Stimulated activated naive CD8-positive, alpha-beta T cell treated with anti-CD3 and anti-CD28 coated beads, Interleukin-15, amount 100 ng/mL, for 72 hours (primary cell): ENCODE data around the gene CTBP1.

Source experiments
- ATAC-seq: fragments of 150-1000 bp; cut with Tn5 transposase; 2 replicates; pipeline ENCODE4 v1.10.0; 2021; ENCODE audit warnings: mild to moderate bottlenecking, moderate library complexity
- DNase-seq, 2 donors: peaks; one replicate each; pipeline ENCODE4 v3.0.0; 2021 to 2022
- H3K27ac Mint-ChIP-seq, 2 donors: one replicate each; pipeline ENCODE4 v1.8.0; 2022; ENCODE audit warnings: mild to moderate bottlenecking in 2 of 2, mixed read lengths in 2 of 2, moderate library complexity in 2 of 2
- H3K27me3 Mint-ChIP-seq: one replicate; pipeline ENCODE4 v1.8.0; 2022; ENCODE audit warnings: mixed read lengths
- H3K4me1 Mint-ChIP-seq: one replicate; pipeline ENCODE4 v1.8.0; 2022; ENCODE audit warnings: mild to moderate bottlenecking, mixed read lengths
- H3K4me3 Mint-ChIP-seq, 2 donors: one replicate each; pipeline ENCODE4 v1.8.0; 2022; ENCODE audit warnings: mild to moderate bottlenecking in 2 of 2, mixed read lengths in 2 of 2, moderate library complexity in 1 of 2
- H3K9me3 Mint-ChIP-seq, 2 donors: one replicate each; pipeline ENCODE4 v1.8.0; 2022; ENCODE audit warnings: mixed read lengths in 2 of 2

The CTBP1 gene

DNA sequence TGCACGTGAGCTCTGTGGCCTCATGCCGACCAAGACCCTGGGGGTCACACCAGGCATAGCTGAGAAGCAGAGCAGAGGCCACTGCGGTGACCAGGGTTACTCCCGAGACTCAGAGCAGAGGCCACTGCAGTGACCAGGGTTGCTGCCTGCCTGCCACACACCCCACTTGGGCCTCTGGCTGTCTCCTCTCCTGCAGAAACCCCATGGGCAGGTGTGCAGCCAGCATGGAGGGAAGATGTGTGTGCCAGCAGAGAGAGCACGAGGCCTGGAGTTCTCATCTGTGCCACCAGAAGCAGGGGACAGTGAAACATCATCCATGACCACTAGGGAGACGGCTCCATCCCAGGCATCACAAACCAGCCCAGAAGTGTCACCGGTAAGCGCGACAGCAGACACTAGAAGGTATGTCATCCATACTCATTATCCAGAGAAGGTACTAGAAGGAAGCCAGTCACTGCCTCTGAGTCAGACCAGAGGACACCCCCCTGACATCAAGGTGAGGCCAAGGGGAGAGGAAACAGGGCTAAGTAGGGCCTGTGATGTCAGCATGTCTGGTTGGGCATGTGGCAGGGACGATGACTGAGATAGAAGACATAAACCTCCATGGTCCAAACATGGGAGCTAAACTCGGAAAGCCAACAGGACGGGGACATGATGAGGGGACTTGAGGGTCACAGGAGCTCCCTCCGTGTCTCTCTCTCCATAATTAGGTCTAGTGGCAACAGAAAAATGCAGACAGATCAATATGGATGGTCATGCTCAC is 52.3 kb downstream of the CTBP1 start:
- H3K9me3 Mint-ChIP-seq = no peaks in the 10 kb centered on the region
- H3K27ac Mint-ChIP-seq = no peak overlapping the region
- ATAC-seq = no peak

DNA sequence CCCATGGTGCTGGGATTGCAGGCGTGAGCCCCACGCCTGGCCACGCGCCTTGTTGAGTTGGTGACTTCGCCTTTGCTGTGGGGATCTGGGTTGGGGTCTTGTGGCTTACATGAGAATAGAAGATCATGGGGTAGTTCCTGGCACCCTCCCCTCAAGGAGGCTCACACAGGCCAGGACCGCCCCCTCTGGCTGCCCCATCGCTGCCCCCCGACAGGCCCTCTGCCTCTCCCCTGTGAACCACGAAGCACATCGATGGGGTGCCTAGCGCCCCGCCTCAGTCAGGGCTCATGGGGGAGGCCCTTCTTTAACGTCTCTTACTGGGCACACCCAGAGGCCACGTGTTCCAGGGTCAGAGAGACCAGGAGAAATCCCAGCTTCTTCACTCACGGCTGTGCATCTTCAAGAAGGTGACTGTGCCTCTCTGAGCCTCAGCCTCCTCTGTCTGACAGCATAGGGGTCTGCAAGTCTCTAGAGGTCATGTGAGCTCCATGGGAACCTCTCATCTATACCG is 53.0 kb downstream of the CTBP1 start:
- H3K27me3 Mint-ChIP-seq = no peaks in the 10 kb centered on the region
- peaks cover 16% of the 10 kb centered on the region for H3K4me1 Mint-ChIP-seq
- DNase-seq (no peak), ATAC-seq (no peak)
- H3K27ac Mint-ChIP-seq = no peak overlapping the region
- H3K9me3 Mint-ChIP-seq = no peaks in the 10 kb centered on the region
- H3K4me3 Mint-ChIP-seq = no peak overlapping the region

More for the DNA sequence above, 52.3 kb downstream of the CTBP1 start:
- Mint-ChIP-seq H3K4me1 (peaks cover 22% of the 10 kb centered on the region), H3K27me3 (no peaks in the 10 kb centered on the region), H3K4me3 (no peak overlapping the region)
- DNase-seq = no peak

DNA sequence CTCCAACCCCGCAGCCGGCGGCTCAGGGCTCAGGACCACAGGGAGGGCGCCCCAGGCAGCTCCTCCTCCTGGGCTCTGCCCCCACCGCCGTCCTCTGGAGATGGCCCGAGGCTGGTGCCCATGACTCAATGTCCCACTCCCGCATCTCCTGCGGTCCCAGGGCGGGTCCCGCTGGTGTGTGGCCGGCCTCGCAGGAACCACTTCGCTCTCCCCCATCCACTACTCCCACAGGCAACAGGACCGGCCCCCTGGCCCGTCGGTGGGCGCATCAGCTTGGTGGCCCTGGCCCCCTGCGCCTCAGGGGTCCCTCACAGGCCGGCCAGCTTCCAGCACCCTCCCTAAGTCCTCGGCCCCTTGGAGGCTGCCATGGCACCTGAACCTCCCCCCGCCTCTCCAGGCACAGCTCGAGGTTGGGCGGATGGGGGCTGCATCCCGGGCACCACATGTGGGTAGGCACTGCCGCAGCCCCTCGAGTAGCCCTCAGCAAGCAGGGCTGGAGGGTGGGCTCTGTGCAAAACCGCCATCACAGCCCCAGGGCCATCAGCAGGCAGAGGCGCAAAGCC is 53.7 kb downstream of the CTBP1 start:
- no peaks in the 10 kb centered on the region for H3K27me3 Mint-ChIP-seq
- no peak overlapping the region for H3K4me3 Mint-ChIP-seq
- ATAC-seq (peak; percentile 6), DNase-seq (no peak)
- H3K27ac Mint-ChIP-seq = no peak overlapping the region
- H3K9me3 Mint-ChIP-seq = no peaks in the 10 kb centered on the region
- H3K4me1 Mint-ChIP-seq = peaks cover 9% of the 10 kb centered on the region

DNA sequence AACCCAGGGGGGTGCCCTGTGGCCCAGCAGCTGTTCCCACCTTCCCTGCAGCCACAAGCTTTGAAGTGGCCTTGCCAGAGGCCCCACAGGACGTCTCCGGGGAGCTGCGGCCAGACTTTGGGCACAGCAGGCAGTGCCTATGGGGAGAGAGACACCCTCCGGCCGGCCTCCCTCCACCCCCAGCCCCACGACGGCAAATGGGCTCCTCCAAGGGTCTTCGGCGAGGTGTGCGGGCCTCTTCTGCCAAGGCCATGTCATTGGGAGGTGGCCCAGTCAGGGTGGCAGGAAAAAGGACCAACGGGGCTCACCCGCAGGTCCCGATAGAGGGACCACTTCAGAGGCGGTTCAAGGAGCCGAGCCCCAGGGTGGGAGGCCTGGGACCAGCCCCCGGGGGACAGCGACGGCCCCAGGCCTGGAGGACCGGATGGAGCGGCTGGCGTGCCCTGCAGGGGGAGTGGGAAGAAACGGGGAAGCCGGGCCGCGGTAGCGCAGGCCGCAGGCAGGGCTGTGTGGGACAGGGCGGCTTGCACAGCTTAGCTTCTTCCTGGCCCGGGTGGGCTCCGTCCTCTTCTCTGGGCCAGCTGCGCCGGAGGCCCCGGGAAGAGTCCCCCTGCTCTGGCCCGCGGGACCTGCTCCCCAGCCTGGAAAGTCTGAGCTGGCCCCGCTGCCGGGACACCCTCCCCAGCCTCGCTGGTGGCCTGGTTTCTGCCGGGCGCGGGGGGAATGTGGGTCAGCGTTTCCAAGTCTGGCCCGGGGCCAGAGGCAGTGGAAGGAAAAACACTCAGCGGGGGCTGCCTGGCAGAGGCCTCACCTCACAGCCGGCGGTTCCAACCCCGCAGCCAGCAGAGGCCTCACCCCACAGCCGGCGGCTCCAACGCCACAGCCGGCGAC is 54.7 kb downstream of the CTBP1 start:
- Mint-ChIP-seq H3K4me3 (no peak overlapping the region), H3K27me3 (no peaks in the 10 kb centered on the region), H3K4me1 (peaks cover 6% of the 10 kb centered on the region), H3K27ac (no peak overlapping the region), H3K9me3 (no peaks in the 10 kb centered on the region)
- ATAC-seq = peak; percentile 17
- DNase-seq = no peak

DNA sequence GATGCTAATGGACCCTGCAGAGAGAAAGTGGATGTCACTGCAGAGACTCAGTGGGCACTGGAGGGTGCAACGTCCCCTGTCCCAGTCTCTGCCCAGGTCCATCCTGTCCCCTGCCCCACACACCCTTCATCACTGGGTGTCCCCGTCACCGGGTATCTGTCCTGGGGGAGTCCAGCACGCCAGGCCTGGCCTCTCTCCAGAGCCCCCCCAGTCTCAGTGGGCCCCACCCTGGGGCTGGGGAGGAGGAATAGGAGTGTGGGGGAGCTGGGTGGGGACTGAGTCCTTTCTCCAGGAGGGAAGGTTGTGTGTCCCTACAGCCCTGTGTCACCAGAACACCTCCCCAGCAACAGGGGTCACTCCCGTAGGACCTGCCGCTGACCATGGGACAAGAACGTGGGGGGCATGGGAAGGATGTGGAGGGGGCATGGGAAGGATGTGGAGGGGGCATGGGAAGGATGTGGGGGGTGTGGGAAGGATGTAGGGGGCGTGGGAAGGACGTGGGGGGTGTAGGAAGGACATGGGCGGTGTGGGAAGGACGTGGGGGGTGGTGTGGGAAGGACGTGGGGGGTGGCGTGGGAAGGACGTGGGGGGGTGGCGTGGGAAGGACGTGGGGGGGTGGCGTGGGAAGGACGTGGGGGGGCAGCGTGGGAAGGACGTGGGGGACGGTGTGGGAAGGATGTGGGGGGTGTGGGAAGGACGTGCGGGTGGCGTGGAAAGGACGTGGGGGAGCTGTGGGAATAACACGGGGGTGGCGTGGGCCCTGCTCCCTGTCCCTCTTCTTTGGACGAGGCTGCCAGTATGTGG is 55.5 kb downstream of the CTBP1 start:
- no peaks in the 10 kb centered on the region for H3K27me3 Mint-ChIP-seq
- ATAC-seq = peak; percentile 33
- no peak overlapping the region for H3K4me3 Mint-ChIP-seq
- H3K9me3 Mint-ChIP-seq = no peaks in the 10 kb centered on the region
- DNase-seq = no peak
- H3K4me1 Mint-ChIP-seq = peaks cover 6% of the 10 kb centered on the region
- H3K27ac Mint-ChIP-seq = no peak overlapping the region

DNA sequence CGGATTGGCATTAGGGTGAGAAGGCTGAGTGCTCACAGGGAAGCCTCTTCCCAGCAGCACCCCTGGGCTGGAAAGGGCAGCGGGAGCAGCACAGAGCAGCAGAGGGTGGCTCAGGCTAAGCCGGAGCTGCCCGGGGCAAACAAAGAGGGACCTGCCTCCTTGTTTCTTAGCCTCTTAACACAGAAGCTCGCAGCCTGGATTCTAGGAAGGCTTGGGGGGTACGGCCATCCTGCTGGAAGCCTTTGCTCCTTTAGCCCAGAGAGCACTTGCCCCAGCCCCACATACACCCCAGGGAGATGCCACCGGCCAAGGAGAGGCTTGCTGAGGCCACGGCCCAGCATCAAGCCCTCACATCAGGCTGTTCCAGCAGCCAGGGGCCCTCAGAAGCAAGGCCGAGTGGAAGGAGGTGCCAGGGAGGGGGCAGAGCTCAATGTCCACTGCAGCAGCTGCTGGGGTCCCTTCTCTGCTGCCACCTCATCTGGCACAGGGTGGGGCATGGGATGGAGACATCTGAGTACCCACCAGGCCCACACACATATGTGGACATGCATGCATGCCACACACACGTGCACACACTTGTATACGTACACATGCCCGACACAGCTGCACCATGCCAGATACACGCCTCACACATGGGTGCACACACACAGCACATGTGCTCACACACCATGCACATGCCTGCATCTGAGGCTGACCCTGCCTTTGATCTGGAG is 56.3 kb downstream of the CTBP1 start:
- H3K4me1 Mint-ChIP-seq = peaks cover 6% of the 10 kb centered on the region
- no peak overlapping the region for H3K27ac Mint-ChIP-seq
- peak; percentile 13 for ATAC-seq

DNA sequence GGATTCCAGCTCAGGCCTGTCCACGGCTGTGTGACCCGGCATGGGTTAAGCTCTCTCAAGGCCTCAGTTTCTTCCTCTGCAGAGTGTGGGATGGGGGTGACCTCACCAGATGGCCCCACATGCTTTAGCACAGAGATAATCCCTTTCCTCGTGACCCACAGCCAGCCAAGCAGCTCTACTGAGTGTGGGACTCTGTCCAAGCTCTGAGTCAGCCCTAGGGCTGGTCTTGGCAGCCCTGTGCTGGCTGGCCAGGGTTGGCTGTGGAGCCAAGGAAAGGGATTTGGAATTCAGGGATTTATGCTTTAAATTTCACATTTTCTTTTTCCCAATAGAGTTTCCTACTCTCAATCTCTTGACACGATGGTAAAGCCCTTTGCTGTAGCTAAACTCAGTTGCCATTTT is 56.8 kb downstream of the CTBP1 start:
- ATAC-seq (no peak), DNase-seq (no peak)
- Mint-ChIP-seq H3K27ac (no peak overlapping the region), H3K4me3 (no peak overlapping the region), H3K4me1 (peaks cover 10% of the 10 kb centered on the region), H3K27me3 (no peaks in the 10 kb centered on the region), H3K9me3 (no peaks in the 10 kb centered on the region)

More for the DNA sequence above, 56.3 kb downstream of the CTBP1 start:
- Mint-ChIP-seq H3K27me3 (no peaks in the 10 kb centered on the region), H3K9me3 (no peaks in the 10 kb centered on the region), H3K4me3 (no peak overlapping the region)
- DNase-seq = no peak

DNA sequence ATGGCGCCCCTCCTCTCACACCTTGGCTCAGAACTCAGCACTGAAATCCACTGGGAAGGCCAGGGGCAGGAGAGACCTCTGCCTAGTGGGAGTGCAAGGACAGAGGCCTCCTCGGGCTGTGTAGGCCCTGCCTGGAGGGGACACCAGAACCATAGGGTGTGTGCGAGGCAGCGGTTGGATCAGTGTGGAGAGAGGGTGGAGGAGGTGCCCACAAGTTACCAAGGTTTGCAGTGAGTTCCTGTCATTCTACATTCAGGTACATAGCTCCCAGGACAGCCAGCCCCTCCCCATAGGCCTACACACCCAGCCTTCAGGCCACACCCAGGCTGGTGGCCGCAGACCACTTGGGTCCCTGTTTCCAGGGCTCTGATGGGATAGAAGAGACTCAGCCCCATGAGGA is 57.3 kb downstream of the CTBP1 start:
- Mint-ChIP-seq H3K27ac (no peak overlapping the region), H3K4me3 (no peak overlapping the region), H3K27me3 (no peaks in the 10 kb centered on the region), H3K4me1 (peaks cover 15% of the 10 kb centered on the region), H3K9me3 (no peaks in the 10 kb centered on the region)
- no peak for ATAC-seq
- no peak for DNase-seq

DNA sequence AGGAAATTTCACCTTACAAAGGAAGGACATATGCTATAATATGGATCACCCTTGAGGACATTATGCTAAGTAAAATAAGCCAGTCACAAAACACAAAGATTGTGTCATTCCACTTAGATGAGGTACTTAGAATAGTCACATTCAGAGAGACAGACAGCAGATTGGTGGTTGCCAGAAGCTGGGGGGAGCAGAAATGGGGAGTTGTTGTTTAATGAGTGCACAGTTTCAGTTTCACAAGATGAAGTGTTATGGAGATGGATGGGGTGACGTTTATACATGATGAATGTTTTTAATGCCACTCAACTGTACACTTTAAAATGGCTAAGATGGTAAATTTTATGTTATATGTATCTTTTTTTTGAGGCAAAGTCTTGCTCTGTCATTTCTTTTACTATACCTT is 61.7 kb downstream of the CTBP1 start:
- peak in 1 of 2 donors; percentile 52 for DNase-seq
- ATAC-seq = peak; percentile 99
- Mint-ChIP-seq H3K27me3 (no peaks in the 10 kb centered on the region), H3K4me1 (peaks cover 32% of the 10 kb centered on the region), H3K9me3 (peaks cover 0 to 5% of the 10 kb centered on the region in 2 donors), H3K4me3 (no peak overlapping the region), H3K27ac (no peak overlapping the region)

DNA sequence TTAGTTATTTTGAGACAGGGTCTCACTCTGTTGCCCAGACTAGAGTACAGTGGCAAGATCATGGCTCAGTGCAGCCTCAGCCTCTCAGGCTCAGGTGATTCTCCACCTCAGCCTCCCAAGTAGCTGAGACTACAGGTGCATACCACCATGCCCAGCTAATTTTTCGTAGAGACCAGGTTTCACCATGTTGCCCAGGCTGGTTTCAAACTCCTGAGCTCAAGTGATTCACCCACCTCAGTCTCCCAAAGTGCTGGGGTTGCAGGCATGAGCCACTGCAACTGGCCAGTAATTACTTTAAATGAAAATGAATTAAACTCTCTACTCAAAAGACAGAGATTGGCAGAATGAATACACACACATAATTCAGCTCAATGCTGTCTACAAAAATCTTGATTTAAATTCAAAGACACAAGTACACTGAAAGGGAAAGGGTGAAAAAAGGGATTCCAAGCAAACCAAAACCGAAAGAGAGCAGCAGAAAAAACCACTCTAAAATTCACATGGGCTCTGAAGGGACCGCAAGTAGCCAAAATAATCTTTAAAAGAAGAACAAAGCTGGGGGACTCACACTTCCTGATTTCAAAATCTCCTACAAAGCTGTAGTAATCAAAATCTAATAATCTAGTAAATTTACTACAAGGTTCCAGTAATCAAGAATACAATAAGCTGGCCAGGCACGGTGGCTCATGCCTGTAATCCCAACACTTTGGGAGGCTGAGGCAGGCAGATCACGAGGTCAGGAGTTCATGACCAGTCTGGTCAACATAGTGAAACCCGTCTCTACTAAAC is 64.8 kb downstream of the CTBP1 start:
- H3K27me3 Mint-ChIP-seq = no peaks in the 10 kb centered on the region
- H3K27ac Mint-ChIP-seq = no peak overlapping the region
- no peak for ATAC-seq

DNA sequence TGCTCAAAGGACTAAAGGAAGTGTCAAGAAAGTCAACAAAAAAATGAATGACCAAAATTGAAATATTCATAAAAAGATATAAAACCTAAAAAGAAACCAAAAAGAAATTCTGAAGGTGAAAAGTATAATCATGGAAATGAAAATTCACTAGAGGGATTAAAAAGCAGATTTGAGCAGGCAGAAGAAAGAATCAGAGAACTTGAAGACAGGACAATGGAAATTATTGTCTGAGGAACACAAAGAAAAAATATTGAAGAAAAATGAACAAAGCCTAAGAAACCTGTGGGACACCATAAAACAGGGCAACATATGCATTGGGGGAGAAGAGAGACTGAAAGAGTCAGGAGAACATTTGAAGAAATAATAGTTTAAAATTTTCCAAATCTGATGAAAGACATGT is 66.6 kb downstream of the CTBP1 start:
- Mint-ChIP-seq H3K27ac (no peak overlapping the region), H3K27me3 (no peaks in the 10 kb centered on the region), H3K4me3 (no peak overlapping the region), H3K4me1 (peaks cover 29% of the 10 kb centered on the region), H3K9me3 (peaks cover 22 to 27% of the 10 kb centered on the region in 2 donors)
- no peak for ATAC-seq
- no peak for DNase-seq

More for the DNA sequence above, 64.8 kb downstream of the CTBP1 start:
- peaks cover 22 to 27% of the 10 kb centered on the region in 2 donors for H3K9me3 Mint-ChIP-seq
- no peak for DNase-seq
- H3K4me1 Mint-ChIP-seq = peaks cover 26% of the 10 kb centered on the region
- peak overlapping the region; percentile 1 to 41 for H3K4me3 Mint-ChIP-seq

DNA sequence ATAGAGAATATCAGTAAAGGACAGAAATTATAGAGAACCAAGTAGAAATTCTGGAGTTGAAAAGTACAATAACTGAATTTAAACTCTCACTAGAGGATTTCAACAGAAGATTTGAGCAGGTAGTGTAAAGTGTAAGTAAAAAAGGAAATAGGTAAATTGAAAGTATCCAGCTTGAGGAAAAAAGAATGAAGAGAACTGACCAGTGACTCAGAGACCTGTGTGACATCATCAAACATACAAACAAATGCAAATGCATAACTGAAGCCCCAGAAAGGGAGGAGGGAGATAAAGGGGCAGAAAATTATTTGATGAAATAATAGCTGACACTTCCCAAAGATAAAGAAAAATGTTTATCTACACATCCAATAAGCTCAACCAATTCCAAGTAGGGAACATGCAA is 68.3 kb downstream of the CTBP1 start:
- no peaks in the 10 kb centered on the region for H3K27me3 Mint-ChIP-seq
- ATAC-seq (no peak), DNase-seq (no peak)
- no peak overlapping the region for H3K27ac Mint-ChIP-seq
- H3K4me1 Mint-ChIP-seq = peaks cover 18% of the 10 kb centered on the region
- H3K4me3 Mint-ChIP-seq = no peak overlapping the region
- H3K9me3 Mint-ChIP-seq = peaks cover 22 to 27% of the 10 kb centered on the region in 2 donors

DNA sequence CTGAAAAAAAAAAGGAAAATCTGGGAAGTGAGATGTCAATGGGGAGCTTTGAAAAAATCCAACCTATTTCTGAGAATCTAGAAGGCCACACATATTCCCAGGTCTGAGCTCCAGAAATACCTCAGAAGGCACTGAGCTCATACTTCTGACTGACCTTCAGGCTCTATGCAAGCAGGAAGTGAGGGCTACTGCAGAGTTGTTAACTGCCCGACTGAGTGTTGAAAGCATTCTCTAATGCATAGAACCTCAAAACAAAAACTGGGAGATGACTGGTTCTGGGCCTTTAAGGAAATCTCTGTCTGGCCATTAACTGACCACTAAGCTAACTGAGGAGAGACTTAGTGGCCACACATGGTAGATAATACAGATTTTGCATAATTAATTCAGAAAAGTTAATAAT is 69.0 kb downstream of the CTBP1 start:
- Mint-ChIP-seq H3K4me1 (peaks cover 18% of the 10 kb centered on the region), H3K9me3 (peaks cover 22 to 27% of the 10 kb centered on the region in 2 donors), H3K27me3 (no peaks in the 10 kb centered on the region), H3K27ac (no peak overlapping the region), H3K4me3 (no peak overlapping the region)
- DNase-seq (no peak), ATAC-seq (no peak)

DNA sequence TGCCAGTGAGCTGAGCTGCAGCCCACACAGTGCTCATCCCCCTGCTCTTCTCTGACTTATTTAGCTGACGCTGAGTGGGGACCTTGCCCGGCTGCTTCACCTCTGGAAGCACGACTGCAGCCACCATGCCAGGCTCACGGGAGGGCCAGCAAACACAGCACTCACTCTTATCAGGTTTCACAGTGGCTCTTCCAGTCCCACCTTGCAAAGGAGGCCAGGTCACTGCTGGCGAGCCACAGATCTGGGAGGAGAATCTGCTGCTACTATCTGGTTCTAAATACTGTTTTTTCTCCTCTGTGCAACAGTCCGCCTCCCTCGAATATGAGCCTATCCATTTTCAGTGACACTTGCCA is 69.9 kb downstream of the CTBP1 start:
- H3K4me1 Mint-ChIP-seq = peaks cover 13% of the 10 kb centered on the region
- H3K27ac Mint-ChIP-seq = no peak overlapping the region
- DNase-seq = no peak
- H3K4me3 Mint-ChIP-seq = no peak overlapping the region
- peaks cover 22 to 27% of the 10 kb centered on the region in 2 donors for H3K9me3 Mint-ChIP-seq
- ATAC-seq = no peak
- peaks cover under 1% of the 10 kb centered on the region for H3K27me3 Mint-ChIP-seq
